Trophoblast cell (in vitro differentiated cells and primary cell): ENCODE measurements around the gene FLYWCH1.

Experiments used
- DNase-seq, 2 donors: peaks; one replicate each; pipeline ENCODE4 v3.0.0-alpha.2; 2016
- H2AFZ ChIP-seq: 2 replicates; pipeline ENCODE4 v1.6.1; 2013; ENCODE audit warnings: low read length, moderate library complexity, mild to moderate bottlenecking; ENCODE audit not compliant: insufficient read depth, poor library complexity
- H2AK5ac ChIP-seq: 2 replicates; pipeline ENCODE4 v1.6.1; 2013; ENCODE audit warnings: mild to moderate bottlenecking, low read length
- H2BK120ac ChIP-seq: 2 replicates; pipeline ENCODE4 v1.6.1; 2013; ENCODE audit warnings: low read length, mild to moderate bottlenecking, moderate library complexity; ENCODE audit not compliant: insufficient read depth, poor library complexity
- H2BK12ac ChIP-seq: 2 replicates; pipeline ENCODE4 v1.6.1; 2013; ENCODE audit warnings: mild to moderate bottlenecking, low read length, moderate library complexity
- H2BK5ac ChIP-seq: 2 replicates; pipeline ENCODE4 v1.6.1; 2013; ENCODE audit warnings: low read length, low read depth, moderate library complexity, mild to moderate bottlenecking; ENCODE audit not compliant: poor library complexity
- H3K14ac ChIP-seq: 2 replicates; pipeline ENCODE4 v1.6.1; 2013; ENCODE audit warnings: mild to moderate bottlenecking, low read length
- H3K18ac ChIP-seq: 2 replicates; pipeline ENCODE4 v1.6.1; 2013; ENCODE audit warnings: mild to moderate bottlenecking, low read length
- H3K23ac ChIP-seq: 2 replicates; pipeline ENCODE4 v1.6.1; 2013; ENCODE audit warnings: low read length
- H3K27ac ChIP-seq: 2 replicates; pipeline ENCODE4 v1.5.1; 2013; ENCODE audit warnings: low read depth, mild to moderate bottlenecking, inconsistent platforms, low read length, moderate library complexity
- H3K27me3 ChIP-seq: 2 replicates; pipeline ENCODE4 v1.6.1; 2013; ENCODE audit warnings: inconsistent platforms, mild to moderate bottlenecking, low read length, moderate library complexity; ENCODE audit not compliant: insufficient read depth
- H3K36me3 ChIP-seq, 2 experiments: 1 replicate in 1 of 2; 2 replicates in 1 of 2; pipeline ENCODE4 v1.6.1; 2013; ENCODE audit warnings: low read length in 2 of 2, mild to moderate bottlenecking in 2 of 2, moderate library complexity in 1 of 2; ENCODE audit not compliant: insufficient read depth in 2 of 2, control insufficient read depth in 1 of 2
- H3K4ac ChIP-seq: 2 replicates; pipeline ENCODE4 v1.6.1; 2013; ENCODE audit warnings: low read depth, mild to moderate bottlenecking, low read length, moderate library complexity
- H3K4me1 ChIP-seq, 2 experiments: 1 replicate in 1 of 2; 2 replicates in 1 of 2; pipeline ENCODE4 v1.6.1; 2013; ENCODE audit warnings: low read length in 2 of 2, mild to moderate bottlenecking in 2 of 2, moderate library complexity in 1 of 2; ENCODE audit not compliant: insufficient read depth in 2 of 2, control insufficient read depth in 1 of 2
- H3K4me2 ChIP-seq: 2 replicates; pipeline ENCODE4 v1.6.1; 2013; ENCODE audit warnings: inconsistent platforms, mild to moderate bottlenecking, low read length, moderate library complexity
- H3K4me3 ChIP-seq: 2 replicates; pipeline ENCODE4 v1.5.1; 2013; ENCODE audit warnings: mild to moderate bottlenecking, low read depth, low read length, inconsistent platforms
- H3K79me1 ChIP-seq: one replicate; pipeline ENCODE4 v1.6.1; 2013; ENCODE audit warnings: low read length
- H3K79me2 ChIP-seq: 2 replicates; pipeline ENCODE4 v1.6.1; 2013; ENCODE audit warnings: low read length, mild to moderate bottlenecking; ENCODE audit not compliant: control insufficient read depth, insufficient read depth, poor library complexity
- H3K9ac ChIP-seq: 2 replicates; pipeline ENCODE4 v1.6.1; 2013; ENCODE audit warnings: mild to moderate bottlenecking, low read length
- H3K9me3 ChIP-seq: 2 replicates; pipeline ENCODE4 v1.6.1; 2013; ENCODE audit warnings: low read depth, mild to moderate bottlenecking, control low read depth, inconsistent platforms, low read length; ENCODE audit not compliant: insufficient read depth
- H4K12ac ChIP-seq: 2 replicates; pipeline ENCODE4 v1.6.1; 2013; ENCODE audit warnings: low read depth, mild to moderate bottlenecking, low read length, moderate library complexity
- H4K8ac ChIP-seq: 2 replicates; pipeline ENCODE4 v1.6.1; 2013; ENCODE audit warnings: low read depth, mild to moderate bottlenecking, low read length, moderate library complexity
- H4K91ac ChIP-seq: one replicate; pipeline ENCODE4 v1.6.1; 2013; ENCODE audit warnings: low read depth, mild to moderate bottlenecking, low read length, moderate library complexity
- WGBS: extraction: QIAGEN DNeasy Blood & Tissue Kit; methylation state at CpG from one replicate; pipeline ENCODE4 v1.1.7; 2013; ENCODE audit warnings: missing lambda C conversion rate; ENCODE audit not compliant: insufficient read length, insufficient coverage; ENCODE audit errors: extremely low coverage; 5-methylcytosine and 5-hydroxymethylcytosine counted together

The FLYWCH1 gene

GRCh38 chr16:2902337-2903130, 9.2 kb upstream of the FLYWCH1 start:
- Histone ChIP-seq H3K18ac (no peak overlapping the region), H3K9ac (no peak overlapping the region), H3K4me1 (peaks cover 0 to 2% of the 10 kb centered on the region in 2 experiments), H3K23ac (no peak overlapping the region), H3K4ac (no peak overlapping the region), H3K14ac (no peak overlapping the region), H2BK120ac (no peak overlapping the region), H3K79me2 (peaks cover 5% of the 10 kb centered on the region), H3K4me2 (no peak overlapping the region), H3K27me3 (no peaks in the 10 kb centered on the region), H3K4me3 (no peak overlapping the region), H3K36me3 (peaks cover 0 to 2% of the 10 kb centered on the region in 2 experiments), H2AFZ (no peak overlapping the region), H2BK5ac (no peak overlapping the region), H3K9me3 (peaks cover 3% of the 10 kb centered on the region), H4K8ac (no peak overlapping the region), H4K12ac (no peak overlapping the region), H2BK12ac (no peak overlapping the region), H4K91ac (no peak overlapping the region), H3K27ac (no peak overlapping the region), H3K79me1 (peaks cover 7% of the 10 kb centered on the region), H2AK5ac (no peak overlapping the region)
- WGBS = no CpG with 5 or more reads among the region's 9 CpGs
- DNase-seq = peak; percentile 15 to 75

- Histone ChIP-seq H3K23ac (no peak overlapping the region), H3K9ac (peak overlapping the region; percentile 0), H2AK5ac (peak overlapping the region; percentile 64), H4K8ac (peak overlapping the region; percentile 74), H3K79me2 (peaks cover 5% of the 10 kb centered on the region), H3K4ac (peak overlapping the region; percentile 17), H3K18ac (peak overlapping the region; percentile 51), H2BK12ac (no peak overlapping the region), H3K27me3 (no peaks in the 10 kb centered on the region), H2BK5ac (peak overlapping the region; percentile 14), H3K4me3 (peak overlapping the region; percentile 65), H3K4me2 (peak overlapping the region; percentile 66), H2AFZ (peak overlapping the region; percentile 80), H2BK120ac (peak overlapping the region; percentile 45), H3K27ac (no peak overlapping the region), H3K9me3 (peaks cover 3% of the 10 kb centered on the region), H3K4me1 (peaks cover 0 to 2% of the 10 kb centered on the region in 2 experiments), H3K79me1 (peaks cover 7% of the 10 kb centered on the region), H3K14ac (peak overlapping the region; percentile 87), H3K36me3 (peaks cover 0 to 2% of the 10 kb centered on the region in 2 experiments), H4K12ac (peak overlapping the region; percentile 65), H4K91ac (peak overlapping the region; percentile 45)
- WGBS = no CpG with 5 or more reads among the region's 62 CpGs
- peak; percentile 90 to 93 for DNase-seq
These were observed 7.4 kb upstream of the FLYWCH1 start for GRCh38 chr16:2904100-2904921.

GRCh38 chr16:2904922-2905240, 6.8 kb upstream of the FLYWCH1 start:
- no peak overlapping the region for H3K27ac ChIP-seq
- H2BK12ac ChIP-seq = no peak overlapping the region
- peak overlapping the region; percentile 51 for H3K18ac ChIP-seq
- H3K79me1 ChIP-seq = peaks cover 7% of the 10 kb centered on the region
- H3K9ac ChIP-seq = peak overlapping the region; percentile 0
- H3K27me3 ChIP-seq = no peaks in the 10 kb centered on the region
- peak overlapping the region; percentile 66 for H3K4me2 ChIP-seq
- H4K8ac ChIP-seq = peak overlapping the region; percentile 72
- H3K4ac ChIP-seq = peak overlapping the region; percentile 17
- H3K79me2 ChIP-seq = peaks cover 5% of the 10 kb centered on the region
- H2AK5ac ChIP-seq = peak overlapping the region; percentile 64
- DNase-seq = no peak
- H4K91ac ChIP-seq = peak overlapping the region; percentile 45
- no CpG with 5 or more reads among the region's 32 CpGs for WGBS
- H2BK120ac ChIP-seq = peak overlapping the region; percentile 45
- peak overlapping the region; percentile 14 for H2BK5ac ChIP-seq
- H2AFZ ChIP-seq = peak overlapping the region; percentile 80
- H3K9me3 ChIP-seq = peaks cover 3% of the 10 kb centered on the region
- peak overlapping the region; percentile 65 for H4K12ac ChIP-seq
- peak overlapping the region; percentile 65 for H3K4me3 ChIP-seq
- peaks cover 0 to 2% of the 10 kb centered on the region in 2 experiments for H3K4me1 ChIP-seq
- H3K36me3 ChIP-seq = no peaks in the 10 kb centered on the region
- H3K23ac ChIP-seq = no peak overlapping the region
- H3K14ac ChIP-seq = peak overlapping the region; percentile 87

- H3K9me3 ChIP-seq = peaks cover 3% of the 10 kb centered on the region
- peak overlapping the region; percentile 51 for H3K18ac ChIP-seq
- peak overlapping the region; percentile 80 for H2AFZ ChIP-seq
- peak overlapping the region; percentile 45 for H4K91ac ChIP-seq
- peak overlapping the region; percentile 65 for H4K12ac ChIP-seq
- peak overlapping the region; percentile 66 for H3K4me2 ChIP-seq
- H3K79me2 ChIP-seq = peaks cover 5% of the 10 kb centered on the region
- no peaks in the 10 kb centered on the region for H3K36me3 ChIP-seq
- peak overlapping the region; percentile 64 for H2AK5ac ChIP-seq
- peak overlapping the region; percentile 45 for H2BK120ac ChIP-seq
- WGBS = no CpG with 5 or more reads among the region's 51 CpGs
- H4K8ac ChIP-seq = peak overlapping the region; percentile 72
- DNase-seq = peak; percentile 99
- no peak overlapping the region for H2BK5ac ChIP-seq
- H3K79me1 ChIP-seq = peaks cover 7% of the 10 kb centered on the region
- peak overlapping the region; percentile 65 for H3K4me3 ChIP-seq
- H3K27ac ChIP-seq = no peak overlapping the region
- no peak overlapping the region for H2BK12ac ChIP-seq
- H3K23ac ChIP-seq = no peak overlapping the region
- no peak overlapping the region for H3K9ac ChIP-seq
- H3K4me1 ChIP-seq = peaks cover 0 to 2% of the 10 kb centered on the region in 2 experiments
- peak overlapping the region; percentile 87 for H3K14ac ChIP-seq
- no peak overlapping the region for H3K4ac ChIP-seq
- H3K27me3 ChIP-seq = no peaks in the 10 kb centered on the region
These were observed 6.3 kb upstream of the FLYWCH1 start for GRCh38 chr16:2905241-2905987.
